ENCODE measurements around the gene KBTBD12.

Gene KBTBD12

DNA sequence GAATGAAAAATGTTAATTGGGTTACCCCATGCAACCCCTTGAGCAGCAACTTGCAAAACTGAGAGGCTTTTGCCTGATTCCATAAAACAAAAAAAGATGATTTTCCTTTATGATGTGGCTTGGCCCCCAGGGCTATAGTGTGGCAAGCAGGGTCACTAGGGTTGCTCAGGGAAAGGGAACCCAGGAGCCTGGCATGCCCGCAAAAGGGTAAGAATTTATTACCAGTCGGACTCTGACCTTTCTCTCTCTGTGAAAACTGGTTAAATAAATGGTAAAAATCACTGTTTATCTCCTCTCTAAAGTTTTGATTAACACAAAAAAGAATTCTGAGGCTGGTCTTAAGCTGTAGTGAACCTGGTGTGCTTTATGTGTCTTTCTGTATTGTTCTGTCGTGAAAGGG, 99.5 kb downstream of the KBTBD12 start:
- no peak for DNase-seq (ENCODE audit: low read depth)

DNA sequence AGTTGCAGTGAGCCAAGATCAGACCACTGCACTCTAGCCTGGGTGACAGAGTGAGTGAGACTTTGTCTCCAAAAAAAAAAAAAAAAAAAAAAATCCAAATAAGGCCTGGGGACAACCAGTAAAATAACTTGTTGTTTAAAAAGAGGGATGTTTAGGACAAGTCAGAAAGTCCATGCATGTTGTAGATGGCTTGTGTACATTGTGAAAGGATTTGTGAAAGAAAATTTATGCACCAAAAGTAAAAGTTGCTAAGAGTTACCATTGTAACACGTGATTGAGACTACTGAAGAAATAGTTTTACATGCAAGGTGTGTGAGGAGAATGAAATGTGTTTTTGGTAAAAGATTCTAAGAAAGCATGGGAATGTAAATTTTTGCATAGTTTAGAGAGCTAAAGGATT, 101.5 kb downstream of the KBTBD12 start:
- no peak for DNase-seq (ENCODE audit: low read depth)

DNA sequence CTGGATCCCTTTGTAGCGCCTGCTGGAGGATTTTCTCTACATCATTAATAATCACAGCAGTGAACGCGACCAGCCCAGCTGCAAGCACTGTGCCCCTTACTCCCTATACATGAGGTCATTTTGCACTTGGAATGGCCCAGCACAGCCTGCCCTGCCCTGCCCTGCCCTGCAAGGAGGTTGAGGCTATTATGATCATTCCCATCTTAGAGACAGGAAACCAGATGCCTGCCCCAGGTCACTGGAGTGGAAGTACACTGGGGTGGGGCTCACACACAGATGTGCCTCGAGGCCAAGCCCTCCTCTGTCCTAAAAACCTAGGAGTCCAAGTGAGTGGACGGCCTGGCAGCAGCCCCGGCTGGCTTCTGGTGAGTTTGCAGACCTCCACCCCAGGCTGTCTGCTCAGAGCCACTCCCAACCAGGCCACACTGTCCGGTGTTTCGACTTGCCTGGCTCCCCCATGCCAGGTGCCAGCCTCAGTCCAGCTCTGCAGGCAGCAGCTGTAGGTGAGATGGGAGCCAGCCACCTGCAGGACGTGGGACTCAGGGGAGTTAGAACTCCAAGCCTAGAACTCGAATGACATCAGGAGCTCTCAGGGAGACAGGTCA, 106.8 kb downstream of the KBTBD12 start:
- DNase-seq (ENCODE audit: low read depth): no peak

DNA sequence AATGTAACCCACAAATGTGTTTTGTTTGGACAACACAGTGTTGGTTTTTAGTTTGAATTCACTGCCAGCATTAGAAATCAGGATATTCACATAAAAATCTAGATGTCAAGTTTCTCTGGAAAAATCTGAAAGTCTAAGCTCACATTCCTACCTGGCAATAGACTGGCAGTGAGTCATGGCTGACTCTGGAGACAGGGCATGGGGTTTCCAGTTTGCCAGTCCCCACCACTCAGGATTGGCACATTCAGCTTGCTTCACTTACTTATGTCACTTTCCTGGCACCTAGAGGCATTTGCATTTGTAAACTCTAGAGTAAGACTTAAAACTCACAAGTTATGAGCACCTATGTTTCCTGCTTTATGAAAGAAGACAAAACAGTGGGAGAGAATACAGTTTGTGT, 118.1 kb downstream of the KBTBD12 start:
- peak; percentile 4 for DNase-seq (ENCODE audit: low read depth)

DNA sequence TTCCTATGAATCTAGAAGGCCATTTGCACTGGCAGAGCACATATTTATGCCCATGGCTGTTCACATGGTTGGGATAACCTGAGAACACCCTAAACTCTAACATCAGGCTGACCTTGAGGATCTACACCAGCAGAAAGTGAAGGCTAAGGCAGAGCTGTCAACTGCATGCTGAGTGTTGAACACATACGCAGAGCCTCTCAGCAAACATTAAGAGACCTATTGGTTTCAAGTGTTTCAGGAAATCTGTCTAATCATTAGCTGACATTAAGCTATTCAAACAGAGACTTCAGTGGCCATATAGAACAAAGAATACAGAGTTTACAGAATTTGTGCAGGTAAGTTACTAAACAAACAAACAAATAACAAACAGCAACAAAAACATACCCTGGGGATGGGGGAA, 121.1 kb downstream of the KBTBD12 start:
- DNase-seq (ENCODE audit: low read depth): no peak

All from EH (cell line).